Cardiac fibroblast (primary cell): ENCODE measurements around the gene ZNF514.

Experiments used
- DNase-seq, 2 donors: peaks; one replicate each; pipeline versions ENCODE4 v3.0.0 to v3.0.0-alpha.2; 2010; ENCODE audit warnings: low read depth in 2 of 2
- H3K4me3 ChIP-seq, 2 donors: replicated peaks in 1 of 2; 1 replicate in 1 of 2; 2 replicates in 1 of 2; pipeline ENCODE4 v1.5.1; 2011; ENCODE audit warnings: low read depth in 2 of 2, low read length in 2 of 2, mild to moderate bottlenecking in 2 of 2, moderate library complexity in 1 of 2
- CTCF ChIP-seq: IDR thresholded peaks from one replicate; pipeline ENCODE4 v1.5.1; 2011; ENCODE audit warnings: low read depth, mild to moderate bottlenecking, low read length, inconsistent platforms

The ZNF514 gene

GRCh38 chr2:95159690-95160449 lies at the start of gene ZNF514:
Gene ZNF514 (minus strand): TSS chr2:95159848. CDS start chr2:95153253, 6,595 bp downstream.
- no peak for TF ChIP-seq CTCF
- DNase-seq, result peak; percentile 68 to 82
- H3K4me3 ChIP-seq, result peak within 1 kb of the TSS; percentile 66 to 86

DNA sequence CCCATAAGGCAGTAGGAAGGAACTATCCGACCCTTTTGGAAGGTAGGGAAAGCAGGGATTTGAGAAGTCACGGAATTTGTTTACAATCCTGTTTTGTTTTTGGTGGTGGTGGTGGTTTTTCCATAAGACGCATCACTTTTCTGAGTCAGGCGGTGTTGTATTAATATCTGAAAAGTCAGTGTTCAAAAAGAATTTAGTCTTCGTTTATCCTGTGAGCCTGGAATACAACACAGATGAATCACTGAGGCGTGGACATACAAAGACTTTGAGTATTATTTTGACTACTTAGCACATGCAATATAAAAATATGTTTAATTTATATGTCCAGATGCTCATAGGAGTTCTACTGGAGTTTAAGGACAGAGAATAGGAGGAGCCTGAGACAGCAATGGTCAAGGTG lies 48.5 kb upstream of the ZNF514 start:
- no peak for TF ChIP-seq CTCF

DNA sequence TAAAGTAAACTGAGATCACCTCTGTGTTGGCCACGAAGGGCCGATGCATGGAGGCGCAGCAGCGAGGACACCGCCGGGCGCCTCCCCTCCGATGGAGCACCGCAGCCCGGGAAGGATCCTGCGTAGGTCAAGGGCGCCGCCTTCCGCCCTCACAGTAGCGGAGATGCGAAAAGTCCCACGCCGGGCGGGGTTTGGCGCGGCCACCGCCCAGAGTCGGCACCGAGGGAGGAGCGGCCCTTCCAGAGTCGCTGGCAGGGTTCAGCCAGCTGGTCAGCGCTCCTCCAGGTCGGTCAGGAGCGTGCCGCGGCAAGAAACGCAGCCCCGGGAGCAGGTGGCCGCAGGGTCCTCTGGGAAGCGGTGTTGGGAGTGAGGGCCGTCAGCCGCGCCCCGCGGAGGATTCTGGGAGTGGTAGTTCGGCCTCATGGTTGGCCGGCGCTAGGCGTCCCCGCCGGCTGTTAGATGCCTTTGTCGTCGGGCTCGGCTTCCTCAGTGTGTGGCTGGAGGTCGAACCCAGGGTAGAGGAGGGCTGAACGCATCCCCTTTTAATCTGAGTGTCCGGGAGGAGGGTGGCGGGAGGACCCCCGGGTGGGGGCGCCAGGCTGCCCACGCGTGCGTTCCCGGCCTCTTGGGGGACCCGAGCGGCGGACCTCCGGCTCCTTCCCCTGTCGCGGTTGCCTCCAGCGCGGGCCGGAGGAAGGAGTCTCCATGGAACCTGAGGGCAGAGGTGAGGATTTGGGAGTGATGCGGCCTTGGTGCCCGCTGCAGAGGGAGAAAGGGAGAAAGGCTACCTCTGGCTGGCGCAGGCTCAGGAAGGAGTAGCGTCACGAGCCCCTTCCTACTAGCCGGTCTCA lies 47.7 kb upstream of the ZNF514 start, which contains the start of gene ZNF892:
ZNF892 (plus strand) TSS at position 411 of the 851 bp plus-strand sequence; CDS start at position 706, 295 bp downstream.
- TF ChIP-seq CTCF, result peak; percentile 31
- peak within 1 kb of the TSS; percentile 75 to 83 for H3K4me3 ChIP-seq
- DNase-seq, result peak; percentile 89

More for the DNA sequence above, 48.5 kb upstream of the ZNF514 start:
- peak overlapping the region; percentile 75 to 83 for H3K4me3 ChIP-seq
- peak in 1 of 2 donors; percentile 58 for DNase-seq

GRCh38 chr2:95206096-95206495 lies 46.4 kb upstream of the ZNF514 start:
- no peak for DNase-seq
- no peak for TF ChIP-seq CTCF
- no peak overlapping the region for H3K4me3 ChIP-seq

- DNase-seq, result no peak
- no peak overlapping the region for H3K4me3 ChIP-seq
- no peak for TF ChIP-seq CTCF
Measured at GRCh38 chr2:95204396-95204795, 44.7 kb upstream of the ZNF514 start.

GRCh38 chr2:95203911-95204310 lies 44.3 kb upstream of the ZNF514 start:
- no peak for DNase-seq
- TF ChIP-seq CTCF, result no peak
- H3K4me3 ChIP-seq, result no peak overlapping the region
